ENCODE results near the gene RXFP2. TPM values are rescaled to one million over a fixed set of nuclear protein-coding genes. Genes with fewer than 3 reads are reported as not detected.

Gene RXFP2
- polyA plus RNA-seq, 1 of the 3 experiments (the other 2 are of a cell fraction) = not detected

GRCh38 chr13:31775148-31775547, 35.8 kb downstream of the RXFP2 start (continued):
- TF ChIP-seq CHD2 (IDR thresholded peaks at IDR 0.05; ENCODE audit: low read length, partially characterized antibody) (no peak), EP300 (IDR thresholded peaks at IDR 0.05; ENCODE audit: borderline replicate concordance in 1 of 2, low read depth in 1 of 2, low read length in 1 of 2) (no peak)

GRCh38 chr13:31775686-31776085, 36.4 kb downstream of the RXFP2 start:
- no peak for TF ChIP-seq FOSL2 (IDR thresholded peaks at IDR 0.05; ENCODE audit: borderline replicate concordance, low read depth)
- TF ChIP-seq JUND (IDR thresholded peaks at IDR 0.05) = no peak
- no peak for TF ChIP-seq POLR2AphosphoS5 (IDR thresholded peaks at IDR 0.05; ENCODE audit: low read depth, low read length)
- TF ChIP-seq RXRA (IDR thresholded peaks at IDR 0.05; ENCODE audit: borderline replicate concordance, low read depth) = no peak
- no peak for TF ChIP-seq ZBTB33 (IDR thresholded peaks at IDR 0.05; ENCODE audit: borderline replicate concordance, low read depth)
- TF ChIP-seq EP300 (IDR thresholded peaks at IDR 0.05; ENCODE audit: borderline replicate concordance in 1 of 2, low read depth in 1 of 2, low read length in 1 of 2) = no peak
- TF ChIP-seq FOXM1 (IDR thresholded peaks at IDR 0.05; ENCODE audit: low read depth) = no peak
- TF ChIP-seq RCOR1 (IDR thresholded peaks at IDR 0.05; ENCODE audit: low read length) = no peak
- TF ChIP-seq MAX (IDR thresholded peaks at IDR 0.05; ENCODE audit: low read depth) = no peak
- TF ChIP-seq PBX3 (IDR thresholded peaks at IDR 0.05) = no peak
- no peak for TF ChIP-seq RFX5 (IDR thresholded peaks at IDR 0.05; ENCODE audit: low read length)
- no peak for TF ChIP-seq TEAD4 (IDR thresholded peaks at IDR 0.05; ENCODE audit: borderline replicate concordance, insufficient read depth)
- no peak for TF ChIP-seq USF1 (IDR thresholded peaks at IDR 0.05; ENCODE audit: borderline replicate concordance, low read depth)
- no peak for TF ChIP-seq EZH2phosphoT487 (IDR thresholded peaks at IDR 0.05; ENCODE audit: borderline replicate concordance, low read depth)
- TF ChIP-seq CHD2 (IDR thresholded peaks at IDR 0.05; ENCODE audit: low read length, partially characterized antibody) = no peak
- no peak for TF ChIP-seq USF2 (IDR thresholded peaks at IDR 0.05; ENCODE audit: borderline replicate concordance, low read depth, low read length)
- no peak for TF ChIP-seq NRF1 (IDR thresholded peaks at IDR 0.05; ENCODE audit: low read depth, low read length)
- H3K9me2 ChIP-seq = no peaks in the 10 kb centered on the region
- H3F3A ChIP-seq (replicated peaks; ENCODE audit: insufficient read depth) = peaks cover 12% of the 10 kb centered on the region
- H3K4me3 ChIP-seq (ENCODE audit: low read depth in 2 of 2, low read length in 1 of 2) = no peak overlapping the region
- no peak overlapping the region for H3K9ac ChIP-seq
- H3K27me3 ChIP-seq (ENCODE audit: insufficient read depth) = no peaks in the 10 kb centered on the region
- no peaks in the 10 kb centered on the region for H3K79me2 ChIP-seq (ENCODE audit: insufficient read depth)
- H3K27ac ChIP-seq (ENCODE audit: low read depth in 2 of 2, low read length in 1 of 2) = no peak overlapping the region
- ChIA-PET CTCF (no interaction called here), POLR2A (no interaction called here)
- WGBS (ENCODE audit: low lambda C conversion rate) = 94% methylated on average over 3 of the region's 3 CpGs
- DNase-seq = no peak
- no peaks in the 10 kb centered on the region for H3K36me3 ChIP-seq (replicated peaks in 1 of 2; ENCODE audit: control insufficient read depth in 1 of 2, insufficient read depth in 2 of 2, low read length in 1 of 2)
- H3K4me1 ChIP-seq (ENCODE audit: control insufficient read depth in 1 of 2, insufficient read depth in 2 of 2, low read depth in 1 of 2, low read length in 1 of 2) = peaks cover 0 to 7% of the 10 kb centered on the region in 2 experiments; a peak in 2 of 4 replicates
- no peak overlapping the region for H3K4me2 ChIP-seq
- H3K9me3 ChIP-seq = no peaks in the 10 kb centered on the region
- H2AFZ ChIP-seq (ENCODE audit: low read depth) = no peak overlapping the region
- no peaks in the 10 kb centered on the region for H4K20me1 ChIP-seq (ENCODE audit: insufficient read depth)

All from SK-N-SH (cell line).